ENCODE measurements around the gene DMP1.

DMP1 gene

GRCh38 chr4:87649980-87650379, at the start of gene DMP1:
Gene DMP1 (plus strand): TSS chr4:87650280. CDS start chr4:87656493, 6,213 bp downstream.
- no peak for FAIRE-seq

- no peak for FAIRE-seq
Measured at GRCh38 chr4:87601361-87601760, 48.7 kb upstream of the DMP1 start.

GRCh38 chr4:87608229-87608628, 41.9 kb upstream of the DMP1 start, which contains the start of gene DSPP:
Gene DSPP (plus strand): TSS chr4:87608529. CDS start chr4:87610909, 2,380 bp downstream.
- no peak for FAIRE-seq

- FAIRE-seq, result no peak
Measured at GRCh38 chr4:87614292-87614890, 35.7 kb upstream of the DMP1 start.

- FAIRE-seq, result no peak
Measured at GRCh38 chr4:87616268-87616667, 33.8 kb upstream of the DMP1 start.

- no peak for FAIRE-seq
Measured at GRCh38 chr4:87620086-87620485, 30.0 kb upstream of the DMP1 start.

- no peak for FAIRE-seq
Measured at GRCh38 chr4:87620491-87620890, 29.6 kb upstream of the DMP1 start.

- no peak for FAIRE-seq
Measured at GRCh38 chr4:87622303-87622702, 27.8 kb upstream of the DMP1 start.

- no peak for FAIRE-seq
Measured at GRCh38 chr4:87624698-87625097, 25.4 kb upstream of the DMP1 start.

- no peak for FAIRE-seq
Measured at GRCh38 chr4:87631668-87632067, 18.4 kb upstream of the DMP1 start.

GRCh38 chr4:87632469-87632868, 17.6 kb upstream of the DMP1 start:
- no peak for FAIRE-seq

GRCh38 chr4:87633243-87633642, 16.8 kb upstream of the DMP1 start:
- FAIRE-seq, result no peak

GRCh38 chr4:87644286-87644685, 5.8 kb upstream of the DMP1 start:
- FAIRE-seq, result no peak

GRCh38 chr4:87650938-87651337, 858 bp downstream of the DMP1 start:
- FAIRE-seq, result no peak

- no peak for FAIRE-seq
Measured at GRCh38 chr4:87651941-87652340, 1.9 kb downstream of the DMP1 start.

- FAIRE-seq, result no peak
Measured at GRCh38 chr4:87654487-87655044, 4.5 kb downstream of the DMP1 start.

GRCh38 chr4:87657525-87657924, 7.4 kb downstream of the DMP1 start:
- FAIRE-seq, result no peak

- no peak for FAIRE-seq
Measured at GRCh38 chr4:87659247-87659931, 9.3 kb downstream of the DMP1 start.

- no peak for FAIRE-seq
Measured at GRCh38 chr4:87662871-87663270, 12.8 kb downstream of the DMP1 start.

- no peak for FAIRE-seq
Measured at GRCh38 chr4:87669373-87669772, 19.3 kb downstream of the DMP1 start.

GRCh38 chr4:87677731-87678130, 27.7 kb downstream of the DMP1 start:
- no peak for FAIRE-seq

GRCh38 chr4:87679449-87680169, 29.5 kb downstream of the DMP1 start:
- FAIRE-seq, result peak; percentile 94

- no peak for FAIRE-seq
Measured at GRCh38 chr4:87680271-87680670, 30.2 kb downstream of the DMP1 start.

- no peak for FAIRE-seq
Measured at GRCh38 chr4:87688316-87688715, 38.2 kb downstream of the DMP1 start.
